GM23248 (cell line): ENCODE measurements around the gene PHACTR3.

ENCODE experiments used
- EZH2 ChIP-seq: fragments of 200-600 bp; sonication (generic); IDR thresholded peaks from 2 replicates; pipeline ENCODE4 v1.6.1; 2018; ENCODE audit warnings: antibody characterized with exemption, mild to moderate bottlenecking; ENCODE audit not compliant: insufficient read depth, poor library complexity, severe bottlenecking
- EZH2phosphoT487 ChIP-seq: fragments of 200-600 bp; sonication (generic); IDR thresholded peaks from 2 replicates; pipeline ENCODE4 v1.6.1; 2018; ENCODE audit warnings: antibody characterized with exemption, moderate library complexity, mild to moderate bottlenecking, low read depth; ENCODE audit not compliant: insufficient read depth

- no peak for TF ChIP-seq EZH2
- no peak for TF ChIP-seq EZH2phosphoT487
Observed at GRCh38 chr20:59600472-59600871, 3.9 kb upstream of the PHACTR3 start.
